GM10248 (cell line): Measurements from ENCODE around the gene POFUT2.

Experiments
- CTCF ChIA-PET: fragments of 300-600 bp; sonication (Branson Sonifier 250); formaldehyde crosslinking; extraction: SDS; loops from one replicate; lab custom pipeline; 2021; ENCODE audit warnings: antibody characterized with exemption; lab: Yijun Ruan, JAX
- POLR2A ChIA-PET: fragments of 350-650 bp; sonication (Branson Sonifier 250); formaldehyde crosslinking; extraction: SDS; loops from one replicate; lab custom pipeline; 2020; ENCODE audit warnings: antibody characterized with exemption; lab: Yijun Ruan, JAX
- DNase-seq: peaks from one replicate; pipeline ENCODE4 v3.0.0; 2012; ENCODE audit errors: extremely low spot score
- CTCF ChIP-seq: IDR thresholded peaks from 2 replicates; pipeline ENCODE4 v1.5.1; 2012; ENCODE audit warnings: mild to moderate bottlenecking, low read depth; ENCODE audit errors: extremely low read depth, missing control alignments, control extremely low read depth

The POFUT2 gene

GRCh38 chr21:45283035-45283610, 4.6 kb downstream of the POFUT2 start:
- POLR2A ChIA-PET, result no interaction called here
- CTCF ChIA-PET, result interaction anchor here (1.3 kb wide), 1 partner anchor 9 kb away, joined by 4 read pairs; no protein-coding TSS in a partner anchor
- TF ChIP-seq CTCF, result no peak
- DNase-seq, result no peak

- DNase-seq, result no peak
- POLR2A ChIA-PET, result no interaction called here
- CTCF ChIA-PET, result interaction anchor here (1.3 to 2.0 kb wide), 2 partner anchors 10 kb away, joined by 4 to 8 read pairs; no protein-coding TSS in a partner anchor
- no peak for TF ChIP-seq CTCF
Measured at GRCh38 chr21:45282283-45283034, 5.2 kb downstream of the POFUT2 start.

GRCh38 chr21:45281411-45282282, 6.0 kb downstream of the POFUT2 start:
- POLR2A ChIA-PET, result no interaction called here
- no peak for TF ChIP-seq CTCF
- CTCF ChIA-PET, result interaction anchor here (1.6 to 2.0 kb wide), 2 partner anchors 11 to 141 kb away, joined by 4 to 8 read pairs; no protein-coding TSS in a partner anchor
- no peak for DNase-seq

GRCh38 chr21:45280969-45281368, 6.7 kb downstream of the POFUT2 start:
- TF ChIP-seq CTCF, result no peak
- DNase-seq, result no peak
- ChIA-PET CTCF (interaction anchor here (1.6 to 2.0 kb wide), 2 partner anchors 11 to 140 kb away, joined by 4 to 8 read pairs; no protein-coding TSS in a partner anchor), POLR2A (no interaction called here)

GRCh38 chr21:45280178-45280821, 7.4 kb downstream of the POFUT2 start:
- no peak for TF ChIP-seq CTCF
- ChIA-PET POLR2A (no interaction called here), CTCF (interaction anchor here (1.6 to 2.0 kb wide), 2 partner anchors 12 to 139 kb away, joined by 4 to 8 read pairs; no protein-coding TSS in a partner anchor)

More at GRCh38 chr21:45280178-45280821, 7.4 kb downstream of the POFUT2 start:
- no peak for DNase-seq
